GM18511 (cell line): ENCODE results near the gene MTF1.
"Not testable (repeated sequence)": the region's sequence is repeated elsewhere in the genome, so short reads cannot be mapped to it uniquely, and the experiment has no call there.

Source experiments
- ATAC-seq: cut with Tn5 transposase; IDR thresholded peaks from one replicate; pipeline ENCODE4 v1.9.1; 2021; ENCODE audit warnings: mild to moderate bottlenecking, moderate library complexity; ENCODE audit not compliant: unreplicated experiment

Gene MTF1

GRCh38 chr1:37795340-37796125, 63.9 kb downstream of the MTF1 start:
- ATAC-seq, result no peak

GRCh38 chr1:37794372-37795339, 64.7 kb downstream of the MTF1 start:
- ATAC-seq, result peak; percentile 29

GRCh38 chr1:37793773-37794371, 65.5 kb downstream of the MTF1 start, which contains the start of gene MANEAL:
MANEAL (plus strand) TSS chr1:37793847; CDS start chr1:37794183, 336 bp downstream.
- ATAC-seq, result peak; percentile 62

GRCh38 chr1:37792943-37793686, 66.3 kb downstream of the MTF1 start:
- ATAC-seq, result no peak

GRCh38 chr1:37782491-37782890, 76.9 kb downstream of the MTF1 start:
- no peak for ATAC-seq

- no peak for ATAC-seq
Observed at GRCh38 chr1:37778654-37779053, 80.7 kb downstream of the MTF1 start.

GRCh38 chr1:37776946-37777516, 82.4 kb downstream of the MTF1 start:
- ATAC-seq, result no peak

GRCh38 chr1:37771440-37771839, 88.0 kb downstream of the MTF1 start:
- not testable (repeated sequence) for ATAC-seq

- ATAC-seq, result no peak
Observed at GRCh38 chr1:37767488-37767887, 91.9 kb downstream of the MTF1 start.

GRCh38 chr1:37765916-37766664, 93.3 kb downstream of the MTF1 start:
- no peak for ATAC-seq

GRCh38 chr1:37764888-37765441, 94.4 kb downstream of the MTF1 start, which contains the start of gene EPHA10:
EPHA10 (minus strand) TSS chr1:37765120; CDS start chr1:37765066, 54 bp downstream.
- no peak for ATAC-seq

- ATAC-seq, result no peak
Observed at GRCh38 chr1:37764414-37764825, 95.0 kb downstream of the MTF1 start.

- ATAC-seq, result no peak
Observed at GRCh38 chr1:37763791-37764413, 95.5 kb downstream of the MTF1 start.

GRCh38 chr1:37762516-37762915, 96.9 kb downstream of the MTF1 start:
- no peak for ATAC-seq

GRCh38 chr1:37761416-37762095, 97.8 kb downstream of the MTF1 start:
- ATAC-seq, result no peak
